HG03521 (cell line): ENCODE results near the gene B3GAT1.

Experiments
- ATAC-seq: cut with Tn5 transposase; IDR thresholded peaks from one replicate; pipeline ENCODE4 v1.9.1; 2021; ENCODE audit warnings: mild to moderate bottlenecking, moderate library complexity; ENCODE audit not compliant: unreplicated experiment

B3GAT1 gene

DNA sequence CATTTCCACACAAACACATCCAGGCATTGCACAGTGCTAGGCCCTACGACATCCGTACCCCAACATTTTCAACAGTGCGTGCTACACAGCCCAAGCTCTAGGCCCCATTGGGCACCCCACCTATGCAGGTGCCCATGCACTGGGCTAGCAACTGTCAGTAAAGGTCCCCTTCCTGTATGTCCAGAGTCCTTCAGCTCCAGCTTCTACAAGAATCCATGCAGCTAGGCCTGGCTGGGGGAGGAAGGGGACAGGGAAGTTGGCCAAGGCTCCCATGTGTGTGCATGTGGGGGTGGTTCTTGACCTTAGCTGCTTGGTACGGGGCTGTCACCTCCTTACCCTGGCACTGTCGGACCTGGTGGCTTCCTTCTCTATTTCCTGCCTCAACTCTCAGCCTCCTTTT is 1.3 kb downstream of the B3GAT1 start:
- no peak for ATAC-seq

- no peak for ATAC-seq
Observed at GRCh38 chr11:134409552-134410429, 2.3 kb downstream of the B3GAT1 start.

- ATAC-seq = no peak
Observed at GRCh38 chr11:134407923-134408322, 4.1 kb downstream of the B3GAT1 start.

- ATAC-seq = no peak
Observed at GRCh38 chr11:134407321-134407828, 4.7 kb downstream of the B3GAT1 start.

GRCh38 chr11:134406264-134407185 is 5.5 kb downstream of the B3GAT1 start:
- no peak for ATAC-seq

DNA sequence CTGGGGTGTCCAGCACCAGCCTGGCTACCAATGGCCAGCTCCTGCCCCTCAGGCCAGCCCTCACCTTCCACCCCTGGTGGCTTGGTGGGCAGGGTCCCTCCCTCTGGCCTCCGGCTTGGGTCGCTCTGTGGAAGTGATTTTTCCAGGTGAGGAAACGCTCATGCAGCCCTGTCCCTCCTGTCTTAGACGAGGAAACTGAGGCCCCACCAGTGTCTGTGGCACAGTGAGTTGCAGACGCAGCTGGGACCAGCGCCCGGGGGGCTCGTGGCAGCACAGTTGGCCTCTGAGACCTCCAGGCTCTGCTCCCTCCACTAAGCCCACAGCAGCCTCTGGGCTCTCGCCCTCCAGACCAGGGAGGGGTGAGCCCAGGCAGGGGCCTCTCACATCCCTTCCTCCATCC is 6.2 kb downstream of the B3GAT1 start:
- ATAC-seq = no peak

GRCh38 chr11:134405436-134405835 is 6.6 kb downstream of the B3GAT1 start:
- no peak for ATAC-seq

DNA sequence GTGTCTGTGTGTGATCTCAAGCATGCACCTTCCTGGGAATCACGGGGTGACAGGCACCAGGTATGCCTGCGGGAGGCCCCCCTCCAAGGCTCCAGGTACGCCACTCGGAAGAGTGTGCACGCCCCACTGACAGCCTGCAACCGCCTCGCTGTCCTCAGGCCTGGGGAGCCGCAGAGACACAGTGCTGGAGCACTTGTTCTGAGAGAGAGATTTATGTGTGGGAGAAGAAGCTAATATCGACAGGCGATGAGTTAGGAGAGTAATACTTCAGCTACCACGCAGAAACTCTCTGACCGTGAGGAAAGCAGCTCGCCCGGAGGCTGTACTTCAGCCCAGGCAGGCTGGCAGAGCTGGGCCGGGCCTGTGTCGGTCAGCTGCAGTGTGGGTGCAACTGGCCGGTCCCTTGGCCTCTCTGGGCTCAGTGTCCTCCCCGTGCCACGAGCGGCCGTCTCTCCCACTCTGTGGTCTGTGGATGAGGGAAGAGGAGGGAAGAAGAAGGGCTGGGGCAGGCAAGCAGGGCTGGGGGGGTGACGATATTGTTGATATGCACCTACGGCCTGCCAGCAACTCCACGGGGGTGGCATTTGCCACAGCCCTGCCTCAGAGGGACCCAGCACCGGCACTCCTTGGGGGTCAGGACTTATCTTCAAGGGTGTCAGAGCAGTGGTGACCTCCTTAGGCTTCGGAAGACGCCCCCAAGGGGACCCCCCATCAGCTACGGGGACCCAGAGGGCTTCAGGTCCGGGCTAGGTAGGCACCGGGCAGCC is 7.3 kb downstream of the B3GAT1 start:
- ATAC-seq = no peak

DNA sequence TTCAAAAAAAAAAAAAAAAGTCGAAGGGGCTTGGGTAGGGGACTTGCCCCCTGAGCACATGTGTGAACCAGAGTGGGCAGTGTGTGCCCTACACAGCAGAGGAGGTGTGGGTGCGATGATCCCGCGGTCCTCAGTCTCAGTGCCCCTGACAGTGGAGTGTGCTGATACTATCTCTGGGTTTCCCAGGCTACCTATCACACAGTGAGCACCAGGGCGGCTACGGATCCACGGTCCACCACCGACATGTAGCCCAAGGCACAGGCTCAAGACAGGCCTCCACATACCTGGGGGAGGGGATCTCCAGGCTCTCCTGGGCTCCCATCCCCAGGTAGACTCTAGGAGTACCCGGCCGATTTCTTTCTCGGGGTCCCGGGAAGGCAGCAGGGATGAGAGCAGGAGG is 9.1 kb downstream of the B3GAT1 start:
- no peak for ATAC-seq

DNA sequence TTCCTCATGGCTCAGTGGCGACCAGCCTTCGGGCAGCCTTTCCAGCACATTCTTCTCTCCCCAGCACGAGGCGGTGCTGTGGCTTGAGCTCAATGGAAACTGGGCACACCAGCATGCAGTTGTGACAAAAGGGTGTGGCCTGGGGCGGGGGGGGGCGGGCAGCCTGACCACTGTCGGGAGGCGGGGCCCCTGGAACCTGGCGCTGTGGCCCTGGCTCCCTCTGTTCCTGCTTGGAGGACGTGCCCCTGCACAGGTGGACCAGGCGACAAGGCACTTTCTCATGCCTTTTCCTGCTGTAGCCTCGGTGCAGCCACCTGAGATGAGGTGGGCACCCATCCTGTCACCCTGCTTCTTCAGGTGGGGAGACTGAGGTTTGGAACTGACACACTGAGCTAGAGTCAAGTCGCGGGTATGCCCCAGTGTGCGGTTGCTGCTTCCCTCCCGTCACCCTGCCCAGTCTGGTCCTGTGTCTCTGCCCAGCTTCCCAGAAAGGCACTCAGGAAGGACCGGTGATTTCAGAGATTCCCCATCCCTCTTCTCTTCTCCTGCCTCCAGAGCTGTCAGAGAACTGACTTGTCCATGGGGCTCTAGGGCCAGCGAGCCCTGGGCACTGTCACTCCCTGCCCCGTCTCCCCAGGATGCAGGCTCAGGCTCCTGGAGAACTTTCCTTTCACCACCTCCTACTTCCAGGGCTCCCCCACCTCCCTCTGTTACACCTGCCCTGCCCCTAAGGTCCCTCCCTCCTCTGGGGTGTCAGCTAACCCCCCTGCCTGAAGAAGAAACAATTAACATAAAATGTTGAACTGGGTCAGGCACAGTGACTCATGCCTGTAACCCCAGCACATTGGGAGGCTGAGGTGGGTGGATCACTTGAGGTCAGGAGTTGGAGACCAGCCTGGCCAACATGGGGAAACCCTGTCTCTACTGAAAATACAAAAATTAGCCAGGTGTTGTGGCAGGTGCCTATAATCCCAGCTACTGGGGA is 9.9 kb downstream of the B3GAT1 start:
- ATAC-seq = no peak

- ATAC-seq = no peak
Observed at GRCh38 chr11:134399996-134400395, 12.0 kb downstream of the B3GAT1 start.

GRCh38 chr11:134399293-134399654 is 12.8 kb downstream of the B3GAT1 start:
- no peak for ATAC-seq

DNA sequence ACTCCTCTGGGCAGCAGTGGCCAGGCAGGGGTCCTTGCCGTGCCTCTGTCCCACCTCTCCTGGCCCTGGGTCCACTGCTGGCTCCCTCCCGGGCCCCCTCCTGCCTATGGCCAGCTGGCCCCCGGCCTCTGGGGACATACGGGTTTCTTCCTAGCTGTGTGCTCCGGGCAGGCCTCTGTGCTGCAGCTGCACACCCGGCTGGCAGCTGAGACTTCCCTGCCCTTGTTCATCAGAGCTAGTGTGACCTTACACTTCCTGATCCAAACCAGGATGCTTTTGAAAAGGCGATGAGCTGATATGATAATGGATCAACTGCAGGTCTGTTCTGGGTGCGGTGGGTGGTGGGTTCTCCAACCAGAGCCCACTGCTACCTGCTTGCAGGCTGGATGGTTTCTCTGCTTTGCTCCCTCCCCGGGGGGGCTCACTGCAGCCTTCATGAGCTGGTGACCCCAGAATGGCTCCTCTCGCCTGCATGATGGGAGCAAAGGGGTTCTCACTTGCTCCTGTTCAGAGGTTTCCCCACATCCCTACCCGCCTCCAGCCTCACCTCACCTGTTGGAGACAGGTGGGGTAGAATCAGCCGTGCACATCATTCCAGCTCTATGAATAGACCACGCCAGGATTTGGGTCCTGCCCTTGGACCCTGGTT is 13.3 kb downstream of the B3GAT1 start:
- no peak for ATAC-seq

DNA sequence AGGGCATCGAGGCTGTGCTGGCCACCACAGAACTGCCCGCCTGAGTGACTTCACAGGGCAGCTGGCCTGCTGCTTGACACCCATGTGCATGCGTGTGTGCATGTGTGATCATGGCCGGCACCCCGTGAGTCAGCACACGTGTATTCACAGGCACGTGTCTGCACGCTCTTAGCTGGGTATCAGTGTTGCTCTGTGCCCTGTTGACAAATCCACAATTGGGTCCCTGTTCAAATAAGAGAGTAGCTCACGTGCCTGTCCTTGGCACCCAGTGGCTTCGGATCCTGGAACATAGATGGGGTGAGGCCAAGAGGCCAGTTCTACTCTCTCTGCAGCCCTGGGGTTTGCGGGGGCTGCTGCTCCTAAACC is 14.0 kb downstream of the B3GAT1 start:
- ATAC-seq = no peak

GRCh38 chr11:134397304-134398078 is 14.6 kb downstream of the B3GAT1 start:
- no peak for ATAC-seq

DNA sequence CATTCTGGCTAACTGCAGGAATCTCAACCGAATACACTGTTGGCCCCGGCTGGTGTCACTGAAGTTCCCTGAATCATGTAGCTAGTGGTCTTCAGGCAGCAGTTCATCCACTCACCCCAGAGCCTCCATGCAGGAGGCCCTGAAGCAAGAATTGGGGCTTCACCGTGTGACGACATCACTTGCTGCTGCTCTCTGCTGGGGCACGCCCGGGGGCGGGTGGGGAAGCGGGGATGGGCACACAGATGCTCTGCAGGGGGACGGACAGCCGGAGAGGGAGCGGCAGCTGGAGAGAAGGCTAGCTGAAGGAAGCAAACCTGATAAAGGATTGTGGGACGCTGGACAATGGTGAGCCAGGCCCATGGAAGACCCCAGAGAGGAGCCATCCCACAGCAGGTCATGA is 17.0 kb downstream of the B3GAT1 start:
- no peak for ATAC-seq

- no peak for ATAC-seq
Observed at GRCh38 chr11:134394311-134394710, 17.7 kb downstream of the B3GAT1 start.

- ATAC-seq = no peak
Observed at GRCh38 chr11:134393638-134394037, 18.4 kb downstream of the B3GAT1 start.
